ENCODE measurements around the gene ANKS6. TPM values are rescaled to one million over a fixed set of nuclear protein-coding genes. Genes with fewer than 3 reads are reported as not detected.

The ANKS6 gene
- total RNA-seq, 1 experiment from 2014 or later = 21.8 TPM

DNA sequence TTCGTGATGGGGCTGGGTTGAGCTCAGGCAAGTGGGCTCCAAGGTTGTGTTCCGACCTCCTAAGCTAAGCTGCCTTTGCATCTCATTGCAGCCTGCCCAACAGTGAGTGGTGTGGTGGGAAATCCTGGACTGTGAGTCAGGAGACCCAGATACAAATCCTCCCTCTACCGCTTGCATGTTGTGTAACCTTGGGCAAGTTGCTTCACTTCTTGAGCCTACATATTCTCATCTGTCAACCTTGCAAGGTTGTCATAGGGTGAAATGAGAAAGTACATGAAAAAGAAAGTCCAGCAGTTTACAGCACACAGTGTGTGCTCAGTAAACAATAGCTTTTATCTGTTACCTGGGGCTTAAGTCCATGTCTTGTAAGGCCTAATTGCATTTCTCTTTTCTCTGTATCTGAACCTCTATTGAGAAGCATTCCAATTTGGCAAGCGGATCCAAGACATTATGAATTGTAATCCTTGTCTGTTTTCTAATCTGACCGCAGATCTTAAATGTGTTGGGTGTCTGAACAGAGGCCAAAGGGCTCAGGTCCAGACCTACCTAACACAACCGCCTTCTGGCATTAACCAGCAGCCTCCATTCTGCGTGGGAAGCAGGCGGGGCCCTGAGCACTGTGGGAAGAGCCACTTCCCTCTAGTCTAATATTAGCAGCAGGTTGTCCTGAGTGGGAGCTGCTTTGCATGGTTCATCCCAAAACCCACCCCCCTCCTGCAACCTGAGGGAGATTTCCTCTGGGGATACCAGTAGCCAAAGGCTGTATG, 9.3 kb upstream of the ANKS6 start:
- TF ChIP-seq, protein P1, sequence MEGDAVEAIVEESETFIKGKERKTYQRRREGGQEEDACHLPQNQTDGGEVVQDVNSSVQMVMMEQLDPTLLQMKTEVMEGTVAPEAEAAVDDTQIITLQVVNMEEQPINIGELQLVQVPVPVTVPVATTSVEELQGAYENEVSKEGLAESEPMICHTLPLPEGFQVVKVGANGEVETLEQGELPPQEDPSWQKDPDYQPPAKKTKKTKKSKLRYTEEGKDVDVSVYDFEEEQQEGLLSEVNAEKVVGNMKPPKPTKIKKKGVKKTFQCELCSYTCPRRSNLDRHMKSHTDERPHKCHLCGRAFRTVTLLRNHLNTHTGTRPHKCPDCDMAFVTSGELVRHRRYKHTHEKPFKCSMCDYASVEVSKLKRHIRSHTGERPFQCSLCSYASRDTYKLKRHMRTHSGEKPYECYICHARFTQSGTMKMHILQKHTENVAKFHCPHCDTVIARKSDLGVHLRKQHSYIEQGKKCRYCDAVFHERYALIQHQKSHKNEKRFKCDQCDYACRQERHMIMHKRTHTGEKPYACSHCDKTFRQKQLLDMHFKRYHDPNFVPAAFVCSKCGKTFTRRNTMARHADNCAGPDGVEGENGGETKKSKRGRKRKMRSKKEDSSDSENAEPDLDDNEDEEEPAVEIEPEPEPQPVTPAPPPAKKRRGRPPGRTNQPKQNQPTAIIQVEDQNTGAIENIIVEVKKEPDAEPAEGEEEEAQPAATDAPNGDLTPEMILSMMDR (IDR thresholded peaks at IDR 0.05; ENCODE audit: unreplicated experiment) = no peak
- Mint-ChIP-seq H3K36me3 (ENCODE audit: insufficient read depth, unreplicated experiment) (no peaks in the 10 kb centered on the region), H3K9me3 (ENCODE audit: unreplicated experiment) (no peaks in the 10 kb centered on the region), H3K27ac (ENCODE audit: low read depth, unreplicated experiment) (no peak overlapping the region), H3K4me3 (ENCODE audit: unreplicated experiment) (no peak overlapping the region), H3K4me1 (ENCODE audit: insufficient read depth, unreplicated experiment) (peaks cover 34% of the 10 kb centered on the region), H3K27me3 (ENCODE audit: insufficient read depth, unreplicated experiment) (peaks cover 39% of the 10 kb centered on the region)
- intact Hi-C loops (cut with micrococcal nuclease) = no loop called here
- BruUV-seq (replicated peaks) = no TSS peak
- ChIA-PET POLR2A (interaction anchor here (0.6 to 1.6 kb wide), 5 partner anchors 11 to 554 kb away, joined by 3 to 4 read pairs (median 3); no protein-coding TSS in a partner anchor), CTCF (interaction anchor here (0.7 to 3.0 kb wide), 12 partner anchors 10 to 491 kb away, joined by 3 to 16 read pairs (median 6); partner anchors contain the start of gene ANKS6)
- DNase-seq (ENCODE audit: unreplicated experiment) = peak; percentile 92

DNA sequence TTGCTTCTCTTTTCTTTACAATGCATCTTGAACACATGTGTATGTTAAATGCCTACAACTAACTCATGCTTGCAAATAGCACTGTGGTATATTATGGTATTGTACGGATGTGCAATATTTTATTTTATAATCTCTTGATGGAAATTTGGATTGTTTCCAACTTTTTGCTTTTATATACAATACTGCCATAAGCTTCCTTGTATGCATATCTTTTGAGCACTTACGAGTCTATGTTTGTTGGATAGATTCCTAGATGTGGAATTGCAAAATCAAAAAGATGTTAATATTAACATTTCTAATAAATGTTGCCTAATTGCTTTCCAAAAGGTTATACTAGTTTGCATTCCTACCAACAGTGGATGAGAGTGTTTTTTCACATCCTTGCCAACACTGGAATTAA, 7.7 kb upstream of the ANKS6 start:
- Mint-ChIP-seq H3K4me1 (ENCODE audit: insufficient read depth, unreplicated experiment) (peaks cover 34% of the 10 kb centered on the region), H3K27ac (ENCODE audit: low read depth, unreplicated experiment) (no peak overlapping the region), H3K4me3 (ENCODE audit: unreplicated experiment) (no peak overlapping the region), H3K27me3 (ENCODE audit: insufficient read depth, unreplicated experiment) (peaks cover 25% of the 10 kb centered on the region), H3K9me3 (ENCODE audit: unreplicated experiment) (no peaks in the 10 kb centered on the region), H3K36me3 (ENCODE audit: insufficient read depth, unreplicated experiment) (no peaks in the 10 kb centered on the region)
- ChIA-PET POLR2A (no interaction called here), CTCF (interaction anchor here (0.6 to 1.2 kb wide), 2 partner anchors 44 to 1359 kb away, joined by 3 to 5 read pairs; no protein-coding TSS in a partner anchor)
- intact Hi-C loops (cut with micrococcal nuclease) = no loop called here
- TF ChIP-seq, protein P1 (IDR thresholded peaks at IDR 0.05; ENCODE audit: unreplicated experiment) = no peak
- no TSS peak for BruUV-seq (replicated peaks)
- DNase-seq (ENCODE audit: unreplicated experiment) = no peak

DNA sequence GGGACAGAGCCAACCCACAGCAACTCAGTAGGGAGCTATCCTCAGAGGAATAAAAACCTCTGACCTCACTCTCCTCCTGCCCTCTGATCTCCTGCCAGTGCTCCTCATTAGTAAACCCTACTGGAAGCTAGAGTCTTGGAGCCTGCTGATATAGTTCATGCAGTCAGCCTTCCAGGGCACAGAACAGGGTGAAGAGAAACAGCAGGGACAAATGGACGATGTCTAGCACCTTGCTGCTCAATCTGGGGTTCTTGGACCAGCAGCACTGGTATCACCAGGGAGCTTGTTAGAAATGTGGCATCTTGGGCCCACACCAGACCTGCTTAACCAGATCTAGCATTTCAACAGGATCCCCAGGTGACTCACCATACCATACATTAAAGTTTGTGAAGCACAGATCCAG, 5.6 kb upstream of the ANKS6 start:
- no peak for DNase-seq (ENCODE audit: unreplicated experiment)
- H3K27ac Mint-ChIP-seq (ENCODE audit: low read depth, unreplicated experiment) = no peak overlapping the region
- intact Hi-C loops (cut with micrococcal nuclease) = no loop called here
- peaks cover 12% of the 10 kb centered on the region for H3K27me3 Mint-ChIP-seq (ENCODE audit: insufficient read depth, unreplicated experiment)
- H3K9me3 Mint-ChIP-seq (ENCODE audit: unreplicated experiment) = no peaks in the 10 kb centered on the region
- H3K36me3 Mint-ChIP-seq (ENCODE audit: insufficient read depth, unreplicated experiment) = no peaks in the 10 kb centered on the region
- no TSS peak for BruUV-seq (replicated peaks)
- H3K4me1 Mint-ChIP-seq (ENCODE audit: insufficient read depth, unreplicated experiment) = peaks cover 34% of the 10 kb centered on the region
- TF ChIP-seq, protein P1 (IDR thresholded peaks at IDR 0.05; ENCODE audit: unreplicated experiment) = no peak
- ChIA-PET CTCF (interaction anchor here (0.6 to 1.9 kb wide), 8 partner anchors 10 to 544 kb away, joined by 3 to 15 read pairs (median 3); no protein-coding TSS in a partner anchor), POLR2A (interaction anchor here (0.6 to 0.7 kb wide), 3 partner anchors 9 to 1019 kb away, joined by 3 to 5 read pairs (median 4); no protein-coding TSS in a partner anchor)
- no peak overlapping the region for H3K4me3 Mint-ChIP-seq (ENCODE audit: unreplicated experiment)

DNA sequence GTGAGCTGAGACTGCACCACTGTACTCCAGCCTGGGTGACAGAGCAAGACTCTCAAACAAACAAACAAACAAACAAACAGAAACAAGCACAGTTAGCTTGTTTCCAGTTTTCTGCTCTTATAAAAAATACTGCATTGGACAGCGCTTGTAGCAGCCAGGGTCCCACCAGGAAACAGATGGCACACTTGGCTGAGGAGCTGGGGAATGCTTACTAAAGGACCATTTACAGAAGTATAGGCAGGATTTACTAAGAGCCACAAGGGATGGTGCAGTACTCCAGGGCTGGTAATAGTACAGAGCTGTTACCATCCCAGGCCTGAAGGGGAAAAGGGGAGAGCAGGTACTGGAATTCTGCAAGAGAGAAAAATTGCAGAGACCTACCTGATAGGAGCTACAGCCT, 5.2 kb upstream of the ANKS6 start:
- TF ChIP-seq, protein P1 (IDR thresholded peaks at IDR 0.05; ENCODE audit: unreplicated experiment) = no peak
- intact Hi-C loops (cut with micrococcal nuclease) = no loop called here
- POLR2A ChIA-PET = interaction anchor here (0.6 to 0.7 kb wide), 3 partner anchors 8 to 1020 kb away, joined by 3 to 5 read pairs (median 4); no protein-coding TSS in a partner anchor
- no peaks in the 10 kb centered on the region for H3K36me3 Mint-ChIP-seq (ENCODE audit: insufficient read depth, unreplicated experiment)
- H3K4me1 Mint-ChIP-seq (ENCODE audit: insufficient read depth, unreplicated experiment) = peaks cover 31% of the 10 kb centered on the region
- peaks cover 12% of the 10 kb centered on the region for H3K27me3 Mint-ChIP-seq (ENCODE audit: insufficient read depth, unreplicated experiment)
- no peak overlapping the region for H3K4me3 Mint-ChIP-seq (ENCODE audit: unreplicated experiment)
- DNase-seq (ENCODE audit: unreplicated experiment) = no peak
- no TSS peak for BruUV-seq (replicated peaks)
- CTCF ChIA-PET = interaction anchor here (1.0 to 1.9 kb wide), 5 partner anchors 10 to 478 kb away, joined by 3 to 15 read pairs (median 3); no protein-coding TSS in a partner anchor
- H3K9me3 Mint-ChIP-seq (ENCODE audit: unreplicated experiment) = no peaks in the 10 kb centered on the region
- H3K27ac Mint-ChIP-seq (ENCODE audit: low read depth, unreplicated experiment) = no peak overlapping the region
